ENCODE results near the gene BMP4. TPM values are rescaled to one million over a fixed set of nuclear protein-coding genes. Genes with fewer than 3 reads are reported as not detected.

Gene BMP4
- total RNA-seq, 2 experiments from 2014 or later = not detected

Small RNAs within 50 kb of the gene (microRNA-seq; reads per million reads assigned to microRNA genes)
- not detected for gene MIR5580 (ENCODE audit: borderline microRNAs expressed, borderline replicate concordance)
